ENCODE data around the gene TTYH2.
A peak's percentile ranks its signal among the peaks of the same experiment; 100 is the strongest.

The TTYH2 gene

DNA sequence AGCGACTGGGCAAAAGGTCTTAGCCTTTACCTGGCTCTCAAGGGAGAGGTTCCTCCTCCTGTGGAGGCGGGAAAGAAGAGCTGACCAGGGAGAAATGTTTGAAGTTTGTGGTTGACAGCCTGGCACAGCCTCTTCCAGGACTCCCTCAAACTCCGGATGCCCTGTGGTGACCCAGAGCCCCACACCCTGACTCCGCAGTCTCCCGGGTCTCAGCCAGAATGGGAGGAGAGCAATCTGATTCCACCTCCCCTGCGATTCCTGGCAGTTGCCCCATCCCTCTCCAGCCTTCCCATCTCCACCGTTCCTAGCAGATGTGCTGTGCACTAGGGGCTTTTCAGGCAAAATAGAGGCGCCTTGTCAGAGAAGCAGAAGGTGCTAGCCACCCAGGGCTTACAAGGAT lies 55.2 kb downstream of the TTYH2 start:
- no peak overlapping the region for H2AFZ ChIP-seq (ENCODE audit: low read depth, low read length)
- H3K4ac ChIP-seq (ENCODE audit: low read depth in 1 of 2, low read length in 2 of 2) = no peak overlapping the region
- H3K9me3 ChIP-seq (ENCODE audit: control insufficient read depth, low read length) = no peaks in the 10 kb centered on the region
- H2AK5ac ChIP-seq (ENCODE audit: low read length, severe bottlenecking) = no peak overlapping the region
- H3K27ac ChIP-seq (ENCODE audit: low read length, poor library complexity, severe bottlenecking) = no peak overlapping the region
- no peak overlapping the region for H4K91ac ChIP-seq (ENCODE audit: low read length)
- no peaks in the 10 kb centered on the region for H3K36me3 ChIP-seq (ENCODE audit: control insufficient read depth in 1 of 2, insufficient read depth in 2 of 2, low read depth in 1 of 2, low read length in 2 of 2)
- H2BK120ac ChIP-seq (ENCODE audit: low read depth, low read length) = no peak overlapping the region
- H2BK5ac ChIP-seq (ENCODE audit: low read depth, low read length, poor library complexity, severe bottlenecking) = no peak overlapping the region
- no peaks in the 10 kb centered on the region for H3K79me1 ChIP-seq (replicated peaks; ENCODE audit: low read length, poor library complexity, severe bottlenecking)
- H3K23ac ChIP-seq (ENCODE audit: low read length in 2 of 2) = no peak overlapping the region
- 86% methylated on average over 8 of the region's 8 CpGs for WGBS
- H3K4me2 ChIP-seq (ENCODE audit: low read length, poor library complexity, severe bottlenecking) = no peak overlapping the region
- H4K8ac ChIP-seq (ENCODE audit: low read length) = no peak overlapping the region
- H3K4me1 ChIP-seq (ENCODE audit: control insufficient read depth, insufficient read depth, low read depth, low read length) = peaks cover 2% of the 10 kb centered on the region
- no peak overlapping the region for H2BK15ac ChIP-seq (ENCODE audit: low read depth, poor library complexity, severe bottlenecking)
- no peak overlapping the region for H3K4me3 ChIP-seq (ENCODE audit: insufficient read depth in 1 of 2, low read depth in 1 of 2, low read length in 2 of 2)
- no peak for DNase-seq
- no peak overlapping the region for H2BK12ac ChIP-seq (ENCODE audit: low read length in 2 of 2)
- no peak overlapping the region for H3K14ac ChIP-seq (ENCODE audit: low read length in 2 of 2)
- peaks cover 11 to 40% of the 10 kb centered on the region in 2 experiments for H3K27me3 ChIP-seq (ENCODE audit: control insufficient read depth in 1 of 2, insufficient read depth in 1 of 2, low read length in 2 of 2)
- no peak overlapping the region for H3K9ac ChIP-seq (ENCODE audit: low read length)
- no peak overlapping the region for H3K18ac ChIP-seq (ENCODE audit: low read depth in 1 of 2, low read length in 2 of 2)

DNA sequence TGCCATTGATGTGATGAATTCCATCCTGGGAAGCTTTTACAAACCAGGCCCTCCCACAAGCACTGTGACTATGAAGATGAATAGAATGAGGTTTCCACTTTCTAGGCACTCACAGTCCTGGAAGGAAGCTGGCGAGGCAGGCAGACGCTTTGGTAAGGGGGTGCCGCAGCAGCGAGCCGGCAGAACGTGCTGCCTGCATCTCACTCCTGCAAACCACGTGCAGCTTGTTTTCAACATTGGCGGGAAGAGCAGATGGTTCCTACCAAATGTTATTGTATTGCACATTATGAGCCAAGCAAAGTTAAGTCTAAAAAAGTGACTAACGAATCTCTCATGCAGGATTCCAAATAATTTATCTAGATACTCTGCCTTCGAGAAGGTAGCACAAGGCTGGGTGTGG lies 57.0 kb downstream of the TTYH2 start:
- WGBS = 92% methylated on average over 10 of the region's 10 CpGs
- H3K4me3 ChIP-seq (ENCODE audit: insufficient read depth in 1 of 2, low read depth in 1 of 2, low read length in 2 of 2) = no peak overlapping the region
- H3K18ac ChIP-seq (ENCODE audit: low read depth in 1 of 2, low read length in 2 of 2) = no peak overlapping the region
- H2BK15ac ChIP-seq (ENCODE audit: low read depth, poor library complexity, severe bottlenecking) = no peak overlapping the region
- H3K9me3 ChIP-seq (ENCODE audit: control insufficient read depth, low read length) = no peaks in the 10 kb centered on the region
- H3K4me2 ChIP-seq (ENCODE audit: low read length, poor library complexity, severe bottlenecking) = no peak overlapping the region
- no peak for DNase-seq
- no peak overlapping the region for H3K4ac ChIP-seq (ENCODE audit: low read depth in 1 of 2, low read length in 2 of 2)
- no peak overlapping the region for H2AK5ac ChIP-seq (ENCODE audit: low read length, severe bottlenecking)
- H3K14ac ChIP-seq (ENCODE audit: low read length in 2 of 2) = no peak overlapping the region
- no peak overlapping the region for H4K91ac ChIP-seq (ENCODE audit: low read length)
- H2BK5ac ChIP-seq (ENCODE audit: low read depth, low read length, poor library complexity, severe bottlenecking) = no peak overlapping the region
- no peak overlapping the region for H2BK12ac ChIP-seq (ENCODE audit: low read length in 2 of 2)
- no peaks in the 10 kb centered on the region for H3K36me3 ChIP-seq (ENCODE audit: control insufficient read depth in 1 of 2, insufficient read depth in 2 of 2, low read depth in 1 of 2, low read length in 2 of 2)
- H3K9ac ChIP-seq (ENCODE audit: low read length) = no peak overlapping the region
- H2BK120ac ChIP-seq (ENCODE audit: low read depth, low read length) = no peak overlapping the region
- H3K23ac ChIP-seq (ENCODE audit: low read length in 2 of 2) = no peak overlapping the region
- H3K27ac ChIP-seq (ENCODE audit: low read length, poor library complexity, severe bottlenecking) = no peak overlapping the region
- H3K4me1 ChIP-seq (ENCODE audit: control insufficient read depth, insufficient read depth, low read depth, low read length) = peaks cover 2% of the 10 kb centered on the region
- no peak overlapping the region for H4K8ac ChIP-seq (ENCODE audit: low read length)
- no peaks in the 10 kb centered on the region for H3K79me1 ChIP-seq (replicated peaks; ENCODE audit: low read length, poor library complexity, severe bottlenecking)
- H3K27me3 ChIP-seq (ENCODE audit: control insufficient read depth in 1 of 2, insufficient read depth in 1 of 2, low read length in 2 of 2) = peaks cover 28 to 58% of the 10 kb centered on the region in 2 experiments
- H2AFZ ChIP-seq (ENCODE audit: low read depth, low read length) = no peak overlapping the region

DNA sequence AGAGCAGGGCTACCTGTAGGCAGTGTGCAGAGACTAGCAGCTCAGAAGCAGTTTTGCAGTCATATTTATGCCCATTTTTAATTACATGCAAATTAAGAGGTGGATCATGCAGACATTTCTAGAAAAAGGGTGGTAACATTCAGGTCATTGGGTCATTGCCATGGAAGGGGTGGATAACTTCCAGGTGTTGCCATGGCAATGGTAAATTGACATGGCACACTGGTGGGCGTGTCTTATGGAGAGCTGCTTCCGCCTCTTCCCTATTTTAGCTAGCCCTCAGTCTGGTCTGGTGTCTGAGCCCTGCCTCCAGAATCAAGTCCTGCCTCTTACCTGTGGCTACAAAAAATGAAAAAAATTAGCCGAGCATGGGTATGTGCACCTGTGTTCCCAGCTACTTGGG lies 57.9 kb downstream of the TTYH2 start:
- 72% methylated on average over 3 of the region's 3 CpGs for WGBS
- Histone ChIP-seq H3K27me3 (ENCODE audit: control insufficient read depth in 1 of 2, insufficient read depth in 1 of 2, low read length in 2 of 2) (peaks cover 36 to 65% of the 10 kb centered on the region in 2 experiments), H3K27ac (ENCODE audit: low read length, poor library complexity, severe bottlenecking) (no peak overlapping the region), H4K91ac (ENCODE audit: low read length) (no peak overlapping the region), H3K9ac (ENCODE audit: low read length) (no peak overlapping the region), H3K4me1 (ENCODE audit: control insufficient read depth, insufficient read depth, low read depth, low read length) (peaks cover 2% of the 10 kb centered on the region), H4K8ac (ENCODE audit: low read length) (no peak overlapping the region), H2BK120ac (ENCODE audit: low read depth, low read length) (no peak overlapping the region), H2BK5ac (ENCODE audit: low read depth, low read length, poor library complexity, severe bottlenecking) (no peak overlapping the region), H3K36me3 (ENCODE audit: control insufficient read depth in 1 of 2, insufficient read depth in 2 of 2, low read depth in 1 of 2, low read length in 2 of 2) (no peaks in the 10 kb centered on the region), H2AK5ac (ENCODE audit: low read length, severe bottlenecking) (no peak overlapping the region), H2AFZ (ENCODE audit: low read depth, low read length) (no peak overlapping the region), H3K9me3 (ENCODE audit: control insufficient read depth, low read length) (no peaks in the 10 kb centered on the region), H3K4me2 (ENCODE audit: low read length, poor library complexity, severe bottlenecking) (no peak overlapping the region), H2BK15ac (ENCODE audit: low read depth, poor library complexity, severe bottlenecking) (no peak overlapping the region), H3K14ac (ENCODE audit: low read length in 2 of 2) (no peak overlapping the region), H2BK12ac (ENCODE audit: low read length in 2 of 2) (no peak overlapping the region), H3K4me3 (ENCODE audit: insufficient read depth in 1 of 2, low read depth in 1 of 2, low read length in 2 of 2) (no peak overlapping the region), H3K23ac (ENCODE audit: low read length in 2 of 2) (no peak overlapping the region), H3K79me1 (replicated peaks; ENCODE audit: low read length, poor library complexity, severe bottlenecking) (no peaks in the 10 kb centered on the region), H3K4ac (ENCODE audit: low read depth in 1 of 2, low read length in 2 of 2) (no peak overlapping the region), H3K18ac (ENCODE audit: low read depth in 1 of 2, low read length in 2 of 2) (no peak overlapping the region)
- DNase-seq = no peak

DNA sequence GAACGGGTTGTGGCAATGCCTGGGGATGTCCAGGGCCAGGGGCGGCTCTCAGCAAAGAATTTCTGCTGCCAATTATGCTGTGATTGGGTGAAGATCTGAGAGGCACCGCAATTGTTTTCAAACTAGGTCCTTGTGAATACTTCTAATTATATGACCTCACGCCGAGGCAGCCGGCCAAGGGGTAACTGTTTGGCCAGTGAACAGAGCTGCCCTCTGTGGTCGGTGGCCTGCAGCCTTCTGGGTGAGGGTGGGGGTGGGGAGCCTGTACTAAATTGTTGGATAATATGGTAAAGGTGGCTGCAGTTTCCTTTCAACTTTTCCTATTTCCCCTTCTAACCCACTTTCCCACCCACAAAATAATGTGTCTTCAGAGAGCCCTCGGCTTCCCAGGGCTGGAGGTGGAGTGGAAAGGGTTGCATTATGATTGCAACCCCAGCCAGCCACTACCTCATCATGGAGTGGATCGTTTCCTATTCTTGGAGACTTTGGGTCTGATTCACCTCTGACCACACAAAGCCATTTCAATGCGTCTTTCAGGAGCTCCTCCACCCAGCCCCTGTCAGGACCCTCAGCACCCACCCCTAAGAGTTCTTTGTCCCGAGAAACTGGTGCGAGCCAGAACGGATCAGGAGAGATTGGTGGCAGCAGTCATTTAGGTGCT lies 58.7 kb downstream of the TTYH2 start:
- no peak for DNase-seq
- H2BK15ac ChIP-seq (ENCODE audit: low read depth, poor library complexity, severe bottlenecking) = no peak overlapping the region
- no peak overlapping the region for H2AFZ ChIP-seq (ENCODE audit: low read depth, low read length)
- no peak overlapping the region for H3K14ac ChIP-seq (ENCODE audit: low read length in 2 of 2)
- H4K8ac ChIP-seq (ENCODE audit: low read length) = no peak overlapping the region
- peak overlapping the region in 1 of 2 experiments; percentile 57 for H3K4me3 ChIP-seq (ENCODE audit: insufficient read depth in 1 of 2, low read depth in 1 of 2, low read length in 2 of 2)
- H3K9ac ChIP-seq (ENCODE audit: low read length) = peak overlapping the region; percentile 50
- H2AK5ac ChIP-seq (ENCODE audit: low read length, severe bottlenecking) = no peak overlapping the region
- H3K4ac ChIP-seq (ENCODE audit: low read depth in 1 of 2, low read length in 2 of 2) = no peak overlapping the region
- H3K27ac ChIP-seq (ENCODE audit: low read length, poor library complexity, severe bottlenecking) = no peak overlapping the region
- H3K23ac ChIP-seq (ENCODE audit: low read length in 2 of 2) = no peak overlapping the region
- H4K91ac ChIP-seq (ENCODE audit: low read length) = no peak overlapping the region
- no peaks in the 10 kb centered on the region for H3K36me3 ChIP-seq (ENCODE audit: control insufficient read depth in 1 of 2, insufficient read depth in 2 of 2, low read depth in 1 of 2, low read length in 2 of 2)
- H3K18ac ChIP-seq (ENCODE audit: low read depth in 1 of 2, low read length in 2 of 2) = no peak overlapping the region
- peaks cover 40 to 68% of the 10 kb centered on the region in 2 experiments for H3K27me3 ChIP-seq (ENCODE audit: control insufficient read depth in 1 of 2, insufficient read depth in 1 of 2, low read length in 2 of 2)
- H2BK120ac ChIP-seq (ENCODE audit: low read depth, low read length) = no peak overlapping the region
- peaks cover 2% of the 10 kb centered on the region for H3K4me1 ChIP-seq (ENCODE audit: control insufficient read depth, insufficient read depth, low read depth, low read length)
- H2BK5ac ChIP-seq (ENCODE audit: low read depth, low read length, poor library complexity, severe bottlenecking) = no peak overlapping the region
- no peaks in the 10 kb centered on the region for H3K79me1 ChIP-seq (replicated peaks; ENCODE audit: low read length, poor library complexity, severe bottlenecking)
- 89% methylated on average over 13 of the region's 13 CpGs for WGBS
- H3K4me2 ChIP-seq (ENCODE audit: low read length, poor library complexity, severe bottlenecking) = no peak overlapping the region
- H2BK12ac ChIP-seq (ENCODE audit: low read length in 2 of 2) = no peak overlapping the region
- no peaks in the 10 kb centered on the region for H3K9me3 ChIP-seq (ENCODE audit: control insufficient read depth, low read length)
